Ectodermal cell (in vitro differentiated cells): ENCODE measurements around the gene PSMD12.

Experiments used
- H3K27ac ChIP-seq: 2 replicates; pipeline ENCODE4 v1.7.0; 2013; ENCODE audit warnings: mild to moderate bottlenecking, low read depth, low read length; ENCODE audit not compliant: insufficient read depth, poor library complexity, severe bottlenecking
- H3K27me3 ChIP-seq: 2 replicates; pipeline ENCODE4 v1.7.0; 2013; ENCODE audit warnings: mild to moderate bottlenecking, low read length; ENCODE audit not compliant: insufficient read depth, control insufficient read depth, poor library complexity, severe bottlenecking
- H3K36me3 ChIP-seq: one replicate; pipeline ENCODE4 v1.7.0; 2013; ENCODE audit warnings: low read length; ENCODE audit not compliant: control insufficient read depth, insufficient read depth
- H3K4me1 ChIP-seq: one replicate; pipeline ENCODE4 v1.7.0; 2013; ENCODE audit warnings: low read length; ENCODE audit not compliant: control insufficient read depth, insufficient read depth
- H3K4me3 ChIP-seq: 2 replicates; pipeline ENCODE4 v1.7.0; 2013; ENCODE audit warnings: low read depth, low read length, control low read depth; ENCODE audit not compliant: insufficient read depth
- H3K9me3 ChIP-seq: 2 replicates; pipeline ENCODE4 v1.7.0; 2013; ENCODE audit warnings: mild to moderate bottlenecking, low read length, moderate library complexity; ENCODE audit not compliant: control insufficient read depth
- WGBS, 2 experiments: methylation state at CpG; one replicate each; pipeline ENCODE4 v1.1.7; 2013; ENCODE audit warnings: missing lambda C conversion rate in 2 of 2; 5-methylcytosine and 5-hydroxymethylcytosine counted together

PSMD12 gene

GRCh38 chr17:67375716-67376115, 9.3 kb upstream of the PSMD12 start:
- H3K36me3 ChIP-seq: no peaks in the 10 kb centered on the region
- H3K4me1 ChIP-seq: no peaks in the 10 kb centered on the region
- no peaks in the 10 kb centered on the region for H3K27me3 ChIP-seq
- 96 to 99% methylated on average over 6 of the region's 6 CpGs for WGBS, 2 experiments
- no peaks in the 10 kb centered on the region for H3K9me3 ChIP-seq
- H3K4me3 ChIP-seq: no peak overlapping the region
- no peak overlapping the region for H3K27ac ChIP-seq

GRCh38 chr17:67375054-67375427, 8.7 kb upstream of the PSMD12 start:
- 86 to 88% methylated on average over 5 of the region's 5 CpGs for WGBS, 2 experiments
- no peaks in the 10 kb centered on the region for H3K36me3 ChIP-seq
- H3K4me3 ChIP-seq: no peak overlapping the region
- no peaks in the 10 kb centered on the region for H3K27me3 ChIP-seq
- no peaks in the 10 kb centered on the region for H3K4me1 ChIP-seq
- no peak overlapping the region for H3K27ac ChIP-seq
- H3K9me3 ChIP-seq: no peaks in the 10 kb centered on the region

- H3K9me3 ChIP-seq: no peaks in the 10 kb centered on the region
- no peak overlapping the region for H3K27ac ChIP-seq
- no peaks in the 10 kb centered on the region for H3K36me3 ChIP-seq
- 49 to 51% methylated on average over 12 of the region's 12 CpGs for WGBS, 2 experiments
- no peak overlapping the region for H3K4me3 ChIP-seq
- H3K27me3 ChIP-seq: no peaks in the 10 kb centered on the region
- no peaks in the 10 kb centered on the region for H3K4me1 ChIP-seq
These were observed 8.1 kb upstream of the PSMD12 start for GRCh38 chr17:67374329-67375053.

GRCh38 chr17:67372751-67373150, 6.4 kb upstream of the PSMD12 start:
- Histone ChIP-seq H3K27me3 (no peaks in the 10 kb centered on the region), H3K4me3 (no peak overlapping the region), H3K4me1 (no peaks in the 10 kb centered on the region), H3K36me3 (no peaks in the 10 kb centered on the region), H3K9me3 (no peaks in the 10 kb centered on the region), H3K27ac (no peak overlapping the region)
- 91 to 93% methylated on average over 1 of the region's 1 CpG for WGBS, 2 experiments

- Histone ChIP-seq H3K36me3 (no peaks in the 10 kb centered on the region), H3K27ac (no peak overlapping the region)
These were observed 3.3 kb upstream of the PSMD12 start for GRCh38 chr17:67369676-67370075.

GRCh38 chr17:67365738-67366192, 612 bp downstream of the PSMD12 start:
- no peaks in the 10 kb centered on the region for H3K36me3 ChIP-seq
- H3K4me3 ChIP-seq: peak overlapping the region; percentile 99
- H3K9me3 ChIP-seq: no peaks in the 10 kb centered on the region
- H3K27ac ChIP-seq: peak overlapping the region; percentile 22
- peaks cover 11% of the 10 kb centered on the region for H3K4me1 ChIP-seq
- 1% methylated on average over 11 of the region's 11 CpGs for WGBS, 2 experiments
- H3K27me3 ChIP-seq: no peaks in the 10 kb centered on the region

More at GRCh38 chr17:67369676-67370075, 3.3 kb upstream of the PSMD12 start:
- peaks cover 8% of the 10 kb centered on the region for H3K4me1 ChIP-seq
- no peaks in the 10 kb centered on the region for H3K27me3 ChIP-seq
- H3K9me3 ChIP-seq: no peaks in the 10 kb centered on the region
- H3K4me3 ChIP-seq: no peak overlapping the region

- peaks cover 11% of the 10 kb centered on the region for H3K4me1 ChIP-seq
These were observed 1.3 kb downstream of the PSMD12 start for GRCh38 chr17:67364847-67365737.

GRCh38 chr17:67362173-67362572, 4.2 kb downstream of the PSMD12 start:
- Histone ChIP-seq H3K36me3 (peaks cover 5% of the 10 kb centered on the region), H3K27me3 (no peaks in the 10 kb centered on the region)
- 93 to 95% methylated on average over 9 of the region's 9 CpGs for WGBS, 2 experiments

More at GRCh38 chr17:67364847-67365737, 1.3 kb downstream of the PSMD12 start:
- peak overlapping the region; percentile 99 for H3K4me3 ChIP-seq
- 83 to 84% methylated on average over 25 to 26 of the region's 26 CpGs for WGBS, 2 experiments
- no peaks in the 10 kb centered on the region for H3K36me3 ChIP-seq
- no peak overlapping the region for H3K27ac ChIP-seq
- H3K9me3 ChIP-seq: no peaks in the 10 kb centered on the region
- no peaks in the 10 kb centered on the region for H3K27me3 ChIP-seq

GRCh38 chr17:67360880-67361279, 5.5 kb downstream of the PSMD12 start:
- H3K4me3 ChIP-seq: no peak overlapping the region
- WGBS, 2 experiments: 100% methylated on average over 1 of the region's 1 CpG; no CpG with 5 or more reads in 1 of the 2 experiments
- peaks cover 13% of the 10 kb centered on the region for H3K36me3 ChIP-seq
- H3K9me3 ChIP-seq: no peaks in the 10 kb centered on the region
- H3K27ac ChIP-seq: no peak overlapping the region
- no peaks in the 10 kb centered on the region for H3K27me3 ChIP-seq
- peaks cover 11% of the 10 kb centered on the region for H3K4me1 ChIP-seq

More at GRCh38 chr17:67362173-67362572, 4.2 kb downstream of the PSMD12 start:
- H3K4me3 ChIP-seq: no peak overlapping the region
- H3K27ac ChIP-seq: no peak overlapping the region
- H3K9me3 ChIP-seq: no peaks in the 10 kb centered on the region
- H3K4me1 ChIP-seq: peaks cover 11% of the 10 kb centered on the region
